SIG-M5 (cell line): ENCODE measurements around the gene KCNT1.

Experiments used
- DNase-seq: peaks from one replicate; lab custom pipeline; 2025; lab: John Stamatoyannopoulos, UW

KCNT1 gene

DNA sequence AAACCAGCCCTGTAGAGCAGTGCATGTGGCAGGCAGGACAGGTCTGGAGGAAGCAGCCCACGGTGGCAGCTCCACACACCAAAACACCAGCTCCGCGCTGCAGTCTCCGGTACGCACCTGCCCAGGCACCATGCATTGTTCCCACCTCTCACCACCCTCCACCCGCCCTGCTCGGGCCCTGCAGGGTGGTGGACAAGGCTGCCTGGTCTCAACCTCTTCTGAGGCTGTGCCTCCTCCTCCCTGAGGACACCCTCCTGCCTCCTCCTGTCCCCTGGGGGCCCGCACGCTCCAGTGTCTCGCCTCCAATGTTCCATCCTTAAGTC, 96.2 kb downstream of the KCNT1 start:
- no peak for DNase-seq

DNA sequence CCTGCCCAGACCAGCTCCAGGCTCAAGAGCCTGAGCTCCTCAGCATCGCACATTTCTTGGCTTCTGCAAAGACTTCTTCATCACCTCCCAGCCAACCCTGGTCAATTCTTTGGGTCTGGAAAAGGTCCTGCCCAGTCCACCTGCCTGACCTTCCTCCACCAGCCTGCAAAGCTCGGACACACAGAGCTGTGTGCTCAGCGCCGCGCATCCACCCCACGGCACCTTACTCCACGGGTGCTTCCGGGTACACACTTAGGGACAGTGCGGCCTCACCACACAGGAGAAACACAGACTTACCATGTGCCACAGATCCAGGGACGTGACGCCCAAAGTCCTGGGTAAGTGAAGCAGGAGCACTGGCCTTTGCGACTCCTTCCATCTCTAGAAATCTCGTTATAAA, 97.3 kb downstream of the KCNT1 start:
- DNase-seq = no peak

DNA sequence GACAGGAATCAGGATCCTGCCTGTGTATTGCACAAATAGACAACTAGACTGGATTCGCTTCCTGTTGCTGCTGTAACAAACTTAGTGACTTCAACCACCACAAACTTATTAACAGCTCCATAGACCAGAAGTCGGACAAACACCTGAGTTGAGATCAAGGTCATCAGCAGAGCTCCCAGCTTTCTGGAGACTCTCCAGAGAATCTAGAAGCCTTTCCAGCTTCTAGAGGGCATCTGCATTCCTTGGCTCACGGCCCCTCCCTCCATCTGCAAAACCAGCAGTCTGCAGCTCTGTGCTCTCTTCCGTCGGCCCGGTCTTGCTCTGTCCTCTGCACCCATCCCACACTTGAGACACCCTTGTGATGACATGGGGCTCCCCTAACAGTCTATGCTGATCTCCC, 99.1 kb downstream of the KCNT1 start:
- no peak for DNase-seq

DNA sequence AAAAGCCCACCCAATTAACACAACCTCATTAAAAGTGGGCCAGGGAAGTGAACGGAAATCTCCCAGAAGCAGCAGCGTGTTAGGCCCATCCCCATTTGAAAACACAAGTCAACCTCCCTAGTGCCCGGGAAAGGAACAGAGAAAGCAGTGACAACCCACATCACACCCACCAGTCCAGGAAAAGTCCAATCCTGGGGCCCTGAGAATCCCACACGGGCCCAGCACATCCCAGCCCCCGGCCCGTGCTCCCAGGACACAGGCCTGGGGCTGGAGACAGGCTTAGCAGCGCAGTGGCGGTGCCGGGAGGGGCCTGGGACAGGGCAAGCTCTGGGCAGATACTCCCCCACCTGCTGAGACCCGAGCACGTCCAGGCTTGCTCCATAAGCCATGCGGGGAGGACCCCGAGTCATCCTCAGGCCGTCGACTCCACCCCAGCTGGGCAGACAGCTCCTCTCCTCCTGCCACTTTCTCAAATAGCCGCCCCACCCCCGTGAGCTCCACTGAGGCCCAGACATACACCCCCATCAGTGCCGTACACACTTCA, 101.0 kb downstream of the KCNT1 start:
- DNase-seq = no peak

DNA sequence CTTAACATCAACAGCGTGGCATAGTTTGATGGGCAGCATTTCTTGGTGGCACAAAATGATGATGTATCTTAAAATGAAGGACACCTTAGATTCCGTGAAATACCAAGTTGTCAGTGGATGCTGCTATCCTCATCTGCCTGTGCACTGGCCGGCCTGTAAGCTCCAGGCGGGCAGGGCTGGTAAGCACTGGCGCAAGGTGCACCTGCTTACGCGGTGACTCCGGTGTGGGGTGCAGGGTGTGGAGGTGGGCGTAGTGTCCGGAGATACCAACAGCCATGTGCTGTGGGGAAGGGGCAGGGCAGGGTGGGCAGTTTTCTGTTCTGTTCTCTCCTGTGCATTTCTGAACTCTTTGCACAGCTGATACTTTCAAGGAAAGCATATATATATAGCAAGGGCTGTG, 101.5 kb downstream of the KCNT1 start:
- DNase-seq = no peak

DNA sequence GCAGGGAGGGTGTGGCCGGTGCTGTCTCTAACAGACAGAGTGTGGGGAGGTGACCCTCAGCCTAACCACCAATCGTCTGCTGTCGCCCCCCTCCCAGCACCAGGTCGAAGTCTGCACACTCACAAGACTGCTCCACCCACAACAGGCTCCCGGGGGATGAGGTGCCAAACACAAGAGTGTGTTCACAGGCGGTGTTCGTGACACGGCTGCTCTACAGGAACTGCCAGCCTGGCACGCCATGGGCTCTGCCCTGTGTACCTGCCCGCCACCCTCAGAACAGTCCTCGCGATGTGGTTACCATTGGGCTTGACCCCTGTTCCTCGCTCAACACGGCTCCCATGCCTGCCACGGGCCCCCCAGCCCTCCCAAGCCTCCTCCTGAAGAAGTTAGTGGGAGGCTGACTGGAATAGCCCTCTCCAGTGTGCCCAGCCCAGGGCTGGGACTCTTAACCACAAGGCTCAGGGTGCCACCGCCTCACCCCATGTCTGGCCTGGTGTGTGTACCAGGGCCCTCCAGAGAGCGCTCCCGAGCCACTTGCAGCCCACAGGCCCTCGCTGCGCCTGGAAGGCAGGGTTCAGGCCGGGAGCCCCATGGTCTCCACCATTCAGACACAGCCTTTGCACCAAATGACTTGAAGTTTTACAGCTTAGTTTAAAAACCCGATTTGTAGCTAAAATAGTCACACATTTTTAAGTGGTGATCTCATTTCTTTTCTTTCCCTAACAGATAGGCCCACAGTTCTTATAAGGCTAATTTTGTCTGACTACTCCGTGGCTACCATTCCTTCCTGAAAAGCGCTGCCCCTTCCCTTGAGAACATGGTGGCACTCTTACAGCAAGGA, 102.8 kb downstream of the KCNT1 start:
- no peak for DNase-seq

GRCh38 chr9:135805422-135806022, 103.5 kb downstream of the KCNT1 start:
- no peak for DNase-seq

GRCh38 chr9:135809166-135809565, 107.2 kb downstream of the KCNT1 start:
- DNase-seq = no peak

- DNase-seq = no peak
These were observed 109.0 kb downstream of the KCNT1 start for GRCh38 chr9:135810806-135811575.

- no peak for DNase-seq
These were observed 109.8 kb downstream of the KCNT1 start for GRCh38 chr9:135811801-135812200.

- DNase-seq = no peak
These were observed 111.0 kb downstream of the KCNT1 start for GRCh38 chr9:135812961-135813360.

GRCh38 chr9:135813671-135814290, 111.8 kb downstream of the KCNT1 start:
- DNase-seq = no peak

DNA sequence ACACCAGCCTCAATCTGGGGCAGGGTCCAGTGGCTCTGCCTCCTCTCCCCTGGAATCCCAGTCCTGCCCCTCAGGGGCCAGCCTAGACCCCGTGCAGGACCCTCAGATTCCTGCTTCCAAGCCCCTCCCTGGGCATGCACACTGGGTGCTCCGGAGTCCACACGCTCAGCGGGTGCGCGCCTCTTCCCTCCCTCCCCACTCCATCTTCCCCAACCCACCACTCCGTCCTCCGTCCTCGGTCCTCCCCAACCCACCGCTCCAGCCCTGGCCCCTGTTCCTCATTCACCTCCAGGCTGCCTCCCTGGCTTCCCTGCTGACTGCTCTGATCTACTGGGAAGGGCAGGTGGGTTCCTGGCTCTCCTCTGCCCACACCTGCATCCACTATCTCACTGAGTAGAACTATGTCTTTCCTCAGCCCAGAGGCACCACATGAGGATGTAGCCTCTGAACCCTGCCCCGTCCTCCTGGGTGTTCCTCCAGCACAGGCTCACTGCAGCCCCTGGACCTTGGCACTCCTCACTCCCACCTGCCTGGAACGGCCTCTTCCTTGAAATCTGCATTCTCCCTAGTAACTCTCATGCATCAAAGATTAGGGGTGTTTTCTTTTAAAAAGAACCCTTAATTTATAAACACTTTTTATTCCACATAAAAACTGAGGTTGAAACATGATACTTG, 112.6 kb downstream of the KCNT1 start:
- DNase-seq = no peak

DNA sequence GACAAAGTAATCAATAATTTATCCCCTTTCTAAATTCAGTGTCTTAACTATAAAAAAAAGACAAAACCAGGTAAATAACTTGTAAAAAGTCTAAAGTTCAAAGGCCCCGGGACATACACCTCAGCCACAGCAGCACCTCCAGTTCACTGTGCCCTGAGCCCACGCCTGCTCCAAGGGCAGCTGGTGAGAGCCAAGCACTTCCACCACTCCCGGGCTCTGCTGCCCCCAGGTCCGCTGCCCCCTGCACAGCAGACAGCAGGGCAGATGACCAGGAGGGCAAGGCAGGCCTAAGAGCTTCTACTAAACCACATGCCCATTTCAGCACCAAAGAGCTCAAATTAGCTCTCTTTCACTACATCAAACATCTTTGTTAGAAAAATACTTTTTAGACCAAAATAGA, 113.4 kb downstream of the KCNT1 start:
- DNase-seq = no peak

DNA sequence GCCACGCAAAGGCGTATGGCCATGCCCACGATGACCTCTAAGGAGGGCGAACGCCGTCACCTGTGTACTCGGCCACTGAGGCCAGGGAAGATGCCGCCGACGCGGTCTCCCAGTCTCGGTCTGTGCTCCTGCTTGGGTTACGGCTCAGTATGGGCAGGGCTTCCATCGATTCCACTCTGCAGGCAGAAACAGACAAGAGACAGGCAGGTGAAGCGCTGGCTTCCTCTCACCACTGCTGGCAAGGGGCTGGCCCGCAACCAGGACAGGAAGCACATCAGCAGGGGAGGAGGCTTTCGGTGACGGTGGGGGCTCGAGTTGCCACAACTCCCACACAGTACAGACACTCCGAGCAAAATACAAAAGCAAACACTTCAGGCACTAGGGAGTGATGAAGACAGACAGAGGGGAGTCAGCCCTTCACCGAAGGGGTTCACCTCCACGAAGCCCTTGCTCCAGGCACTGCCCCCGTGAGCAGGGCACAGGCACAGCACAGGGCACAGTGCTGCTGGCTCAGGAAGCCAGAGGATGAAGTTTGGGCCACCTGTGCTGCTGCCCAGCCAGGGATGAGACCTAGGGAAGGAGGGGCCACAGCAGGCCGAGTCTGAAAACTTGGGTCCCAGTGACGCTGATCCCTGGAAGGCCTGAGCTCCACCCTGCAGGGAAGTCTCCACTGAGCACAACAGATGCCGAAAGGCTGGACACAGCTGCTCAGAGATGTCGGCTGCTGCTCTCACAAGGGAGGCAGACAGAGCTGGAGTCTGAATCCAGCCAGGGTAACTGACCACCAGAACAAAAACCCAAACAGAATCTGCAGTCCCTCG, 114.1 kb downstream of the KCNT1 start:
- no peak for DNase-seq

GRCh38 chr9:135816651-135816970, 114.6 kb downstream of the KCNT1 start:
- no peak for DNase-seq

DNA sequence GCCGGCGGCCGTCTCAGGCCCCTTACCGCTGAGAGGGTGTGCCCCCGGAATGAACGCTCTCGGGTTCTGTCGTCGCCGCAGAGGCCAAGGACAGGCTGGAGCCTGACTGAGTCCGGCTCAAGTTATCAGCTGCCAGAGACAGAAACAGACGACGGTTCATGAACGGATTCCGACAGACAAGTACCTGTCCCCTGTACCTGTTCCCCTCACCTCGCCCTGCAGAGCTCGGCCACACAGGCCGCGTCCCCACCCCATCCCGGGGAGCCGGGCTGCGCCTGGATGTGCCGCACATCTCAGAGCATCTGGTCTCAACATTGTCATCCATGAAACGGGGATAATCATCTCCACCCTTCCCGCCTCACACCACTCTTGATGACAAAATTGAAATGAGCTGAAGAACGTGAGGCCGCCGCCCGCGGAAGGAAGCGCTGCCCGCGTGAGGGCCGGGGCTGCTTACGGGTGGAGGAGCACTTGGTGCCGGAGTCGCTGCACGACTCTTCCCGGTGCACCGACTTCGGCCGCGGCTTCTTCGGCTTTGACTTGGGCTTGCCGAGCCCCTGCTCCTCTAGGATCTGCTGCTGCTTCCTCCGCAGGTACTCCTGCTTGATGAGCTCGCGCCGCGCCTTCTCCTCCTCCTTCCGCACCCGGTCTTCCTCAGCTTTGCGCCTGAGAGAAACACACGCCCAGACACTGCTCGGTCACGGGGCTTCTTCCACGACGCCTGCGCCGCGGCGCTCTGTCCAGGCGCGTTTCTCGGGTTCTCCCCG, 116.1 kb downstream of the KCNT1 start:
- DNase-seq = no peak

- no peak for DNase-seq
These were observed 116.9 kb downstream of the KCNT1 start for GRCh38 chr9:135818718-135819475.

DNA sequence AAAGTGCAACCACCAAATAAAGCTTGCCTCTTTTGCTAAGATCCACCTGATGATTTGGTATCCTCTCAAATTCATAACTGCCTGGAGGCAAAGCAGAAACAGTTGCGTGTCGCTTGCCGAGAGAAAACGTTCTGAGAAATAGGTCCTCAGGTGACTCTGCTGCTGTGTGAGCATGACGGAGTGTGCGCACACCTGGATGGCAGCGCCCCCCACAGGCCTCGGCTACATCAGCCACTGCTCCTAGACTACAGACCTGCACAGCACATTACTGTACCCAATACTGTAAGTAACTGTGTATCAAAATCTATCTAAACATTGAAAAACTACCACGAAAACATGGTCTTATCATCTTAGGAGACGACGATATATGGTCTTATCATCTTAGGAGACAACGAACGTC, 117.9 kb downstream of the KCNT1 start:
- no peak for DNase-seq

GRCh38 chr9:135820661-135821060, 118.7 kb downstream of the KCNT1 start:
- no peak for DNase-seq
